ENCODE measurements around the gene SMOC2. TPM values are rescaled to one million over a fixed set of nuclear protein-coding genes. Genes with fewer than 3 reads are reported as not detected.

SMOC2 gene
- total RNA-seq, 1 donor from 2014 or later = 14.4 TPM

- intact Hi-C loops (cut with micrococcal nuclease) = no loop called here
- TF ChIP-seq, protein P1, sequence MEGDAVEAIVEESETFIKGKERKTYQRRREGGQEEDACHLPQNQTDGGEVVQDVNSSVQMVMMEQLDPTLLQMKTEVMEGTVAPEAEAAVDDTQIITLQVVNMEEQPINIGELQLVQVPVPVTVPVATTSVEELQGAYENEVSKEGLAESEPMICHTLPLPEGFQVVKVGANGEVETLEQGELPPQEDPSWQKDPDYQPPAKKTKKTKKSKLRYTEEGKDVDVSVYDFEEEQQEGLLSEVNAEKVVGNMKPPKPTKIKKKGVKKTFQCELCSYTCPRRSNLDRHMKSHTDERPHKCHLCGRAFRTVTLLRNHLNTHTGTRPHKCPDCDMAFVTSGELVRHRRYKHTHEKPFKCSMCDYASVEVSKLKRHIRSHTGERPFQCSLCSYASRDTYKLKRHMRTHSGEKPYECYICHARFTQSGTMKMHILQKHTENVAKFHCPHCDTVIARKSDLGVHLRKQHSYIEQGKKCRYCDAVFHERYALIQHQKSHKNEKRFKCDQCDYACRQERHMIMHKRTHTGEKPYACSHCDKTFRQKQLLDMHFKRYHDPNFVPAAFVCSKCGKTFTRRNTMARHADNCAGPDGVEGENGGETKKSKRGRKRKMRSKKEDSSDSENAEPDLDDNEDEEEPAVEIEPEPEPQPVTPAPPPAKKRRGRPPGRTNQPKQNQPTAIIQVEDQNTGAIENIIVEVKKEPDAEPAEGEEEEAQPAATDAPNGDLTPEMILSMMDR (IDR thresholded peaks at IDR 0.05; ENCODE audit: borderline replicate concordance) = no peak
These were observed 12.1 kb upstream of the SMOC2 start for GRCh38 chr6:168428863-168429262.

GRCh38 chr6:168432196-168432595 is 8.8 kb upstream of the SMOC2 start:
- Histone ChIP-seq H3K27ac (replicated peaks) (no peak overlapping the region), H3K27me3 (ENCODE audit: low read depth) (peaks cover 67% of the 10 kb centered on the region), H3K36me3 (no peaks in the 10 kb centered on the region), H3K4me1 (no peaks in the 10 kb centered on the region), H3K4me3 (no peak overlapping the region), H3K9me3 (replicated peaks) (no peaks in the 10 kb centered on the region)
- TF ChIP-seq, protein P1 (IDR thresholded peaks at IDR 0.05; ENCODE audit: borderline replicate concordance) = no peak
- intact Hi-C loops (cut with micrococcal nuclease) = no loop called here
- no peak for DNase-seq

More at GRCh38 chr6:168428863-168429262, 12.1 kb upstream of the SMOC2 start:
- Histone ChIP-seq H3K9me3 (replicated peaks) (no peaks in the 10 kb centered on the region), H3K27me3 (ENCODE audit: low read depth) (peaks cover 35% of the 10 kb centered on the region), H3K36me3 (no peaks in the 10 kb centered on the region), H3K4me3 (no peak overlapping the region), H3K4me1 (no peaks in the 10 kb centered on the region), H3K27ac (replicated peaks) (no peak overlapping the region)
- no peak for DNase-seq

DNA sequence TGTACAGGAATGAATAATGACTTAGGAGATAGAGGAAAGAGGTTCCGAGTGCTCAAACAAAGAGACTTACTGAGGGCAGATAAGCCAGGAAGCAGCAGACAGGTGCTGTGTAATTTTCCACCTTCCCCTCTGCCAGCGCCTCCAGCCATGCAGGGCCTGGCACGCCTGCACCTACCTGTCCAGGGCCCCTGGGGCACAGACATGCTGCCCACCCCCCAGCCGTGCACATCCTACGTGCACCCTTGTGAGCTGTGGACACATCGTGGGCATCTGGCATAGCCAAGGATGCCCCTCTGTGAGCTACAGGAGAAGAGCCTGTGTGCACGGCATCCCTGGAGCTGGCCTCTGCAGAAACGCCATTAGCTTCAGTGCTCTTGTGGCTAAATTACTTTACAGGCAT is 7.1 kb upstream of the SMOC2 start:
- Histone ChIP-seq H3K4me3 (no peak overlapping the region), H3K36me3 (no peaks in the 10 kb centered on the region), H3K9me3 (replicated peaks) (no peaks in the 10 kb centered on the region), H3K4me1 (no peaks in the 10 kb centered on the region), H3K27me3 (ENCODE audit: low read depth) (peaks cover 82% of the 10 kb centered on the region), H3K27ac (replicated peaks) (no peak overlapping the region)
- no peak for DNase-seq
- TF ChIP-seq, protein P1 (IDR thresholded peaks at IDR 0.05; ENCODE audit: borderline replicate concordance) = no peak
- intact Hi-C loops (cut with micrococcal nuclease) = no loop called here

DNA sequence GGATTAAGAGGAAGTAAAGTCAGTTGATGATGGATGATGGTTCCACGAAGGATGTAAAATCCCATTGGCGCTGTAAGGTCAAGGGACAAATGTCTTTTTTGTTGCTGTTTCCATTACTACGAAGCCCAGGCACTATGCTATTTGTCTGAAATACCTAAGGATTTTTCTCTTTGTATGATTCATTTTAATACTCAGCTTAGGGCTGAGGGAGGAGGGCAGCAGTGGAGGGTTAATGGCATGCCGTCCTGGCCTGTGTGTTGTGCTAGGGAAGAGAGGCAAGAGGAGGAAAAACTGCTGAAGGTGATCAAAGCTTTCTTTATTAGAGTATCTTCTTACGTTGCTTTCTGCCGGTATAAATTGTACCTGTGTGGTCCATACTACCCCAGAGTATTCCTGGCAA is 6.5 kb upstream of the SMOC2 start:
- H3K27ac ChIP-seq (replicated peaks) = no peak overlapping the region
- H3K4me3 ChIP-seq = no peak overlapping the region
- intact Hi-C loops (cut with micrococcal nuclease) = no loop called here
- peaks cover 86% of the 10 kb centered on the region for H3K27me3 ChIP-seq (ENCODE audit: low read depth)
- no peaks in the 10 kb centered on the region for H3K9me3 ChIP-seq (replicated peaks)
- DNase-seq = no peak
- no peaks in the 10 kb centered on the region for H3K36me3 ChIP-seq
- TF ChIP-seq, protein P1 (IDR thresholded peaks at IDR 0.05; ENCODE audit: borderline replicate concordance) = no peak
- no peaks in the 10 kb centered on the region for H3K4me1 ChIP-seq

GRCh38 chr6:168437751-168438150 is 3.2 kb upstream of the SMOC2 start:
- no peak for DNase-seq
- intact Hi-C loops (cut with micrococcal nuclease) = no loop called here
- peaks cover 94% of the 10 kb centered on the region for H3K27me3 ChIP-seq (ENCODE audit: low read depth)
- no peak overlapping the region for H3K4me3 ChIP-seq
- TF ChIP-seq, protein P1 (IDR thresholded peaks at IDR 0.05; ENCODE audit: borderline replicate concordance) = no peak
- H3K4me1 ChIP-seq = peaks cover 26% of the 10 kb centered on the region
- H3K36me3 ChIP-seq = no peaks in the 10 kb centered on the region
- no peak overlapping the region for H3K27ac ChIP-seq (replicated peaks)
- no peaks in the 10 kb centered on the region for H3K9me3 ChIP-seq (replicated peaks)
